ENCODE measurements around the gene TNP1. TPM values are rescaled to one million over a fixed set of nuclear protein-coding genes. Genes with fewer than 3 reads are reported as not detected.

TNP1 gene, protein sequence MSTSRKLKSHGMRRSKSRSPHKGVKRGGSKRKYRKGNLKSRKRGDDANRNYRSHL
- total RNA-seq: not detected

GRCh38 chr2:216859944-216860343, at the start of gene TNP1:
Gene TNP1 (minus strand): TSS chr2:216860064. CDS start chr2:216860034, 30 bp downstream.
- 91% methylated on average over 6 of the region's 6 CpGs for WGBS
- H3K9me3 ChIP-seq: no peaks in the 10 kb centered on the region
- peaks cover 1% of the 10 kb centered on the region for H3K4me1 ChIP-seq
- H3K27me3 ChIP-seq: no peaks in the 10 kb centered on the region
- H3K36me3 ChIP-seq: no peaks in the 10 kb centered on the region
- no peak for DNase-seq (ENCODE audit: low spot score in 2 of 2)
- TF ChIP-seq POLR2A (IDR thresholded peaks at IDR 0.05) (no peak), POLR2AphosphoS5 (IDR thresholded peaks at IDR 0.05) (no peak), CTCF (IDR thresholded peaks at IDR 0.05) (no peak)
- no peak within 1 kb of the TSS for H3K4me3 ChIP-seq
- H3K27ac ChIP-seq: no peak within 1 kb of the TSS

- no peak for DNase-seq (ENCODE audit: low spot score in 2 of 2)
- Histone ChIP-seq H3K4me3 (no peak overlapping the region), H3K27ac (no peak overlapping the region), H3K4me1 (no peaks in the 10 kb centered on the region), H3K27me3 (no peaks in the 10 kb centered on the region), H3K9me3 (no peaks in the 10 kb centered on the region), H3K36me3 (no peaks in the 10 kb centered on the region)
- 98% methylated on average over 6 of the region's 6 CpGs for WGBS
- no peak for TF ChIP-seq EP300 (IDR thresholded peaks at IDR 0.05)
- no peak for TF ChIP-seq POLR2AphosphoS5 (IDR thresholded peaks at IDR 0.05)
- TF ChIP-seq POLR2A (IDR thresholded peaks at IDR 0.05): no peak
- no peak for TF ChIP-seq CTCF (IDR thresholded peaks at IDR 0.05)
Observed at GRCh38 chr2:216908300-216908699, 48.4 kb upstream of the TNP1 start.

DNA sequence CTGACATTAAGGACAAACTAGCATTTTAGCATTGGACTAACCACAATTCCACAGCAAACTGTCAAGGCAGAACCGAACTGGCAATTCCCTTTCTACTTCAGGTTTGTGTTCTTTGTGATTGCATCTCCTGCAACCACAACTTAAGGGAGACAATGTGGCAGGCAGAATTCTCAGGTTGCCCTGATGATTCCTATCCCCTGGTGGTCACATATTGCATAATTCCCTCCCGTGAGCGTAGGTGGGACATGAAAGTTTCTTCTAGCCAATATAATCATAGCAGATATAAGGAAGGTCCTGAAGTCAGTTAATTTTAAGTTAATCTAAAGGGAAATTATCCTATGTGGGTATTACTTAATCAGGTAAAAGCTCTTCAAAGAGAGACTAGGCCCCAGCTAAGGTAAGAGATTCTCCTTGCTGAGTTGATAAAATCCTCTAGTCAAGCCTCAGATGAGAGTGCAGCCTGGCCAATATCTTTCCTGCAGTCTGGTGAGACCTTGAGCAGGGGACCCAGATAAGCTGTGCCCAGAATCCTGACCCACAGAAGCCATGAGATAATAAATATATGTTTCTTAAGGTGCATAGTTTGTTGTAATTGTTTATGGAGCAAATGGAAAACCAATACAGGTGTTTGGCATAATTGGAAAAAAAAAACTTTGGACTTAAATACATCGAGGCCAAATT, 45.9 kb upstream of the TNP1 start:
- TF ChIP-seq EP300 (IDR thresholded peaks at IDR 0.05) (no peak), POLR2A (IDR thresholded peaks at IDR 0.05) (no peak), POLR2AphosphoS5 (IDR thresholded peaks at IDR 0.05) (no peak), CTCF (IDR thresholded peaks at IDR 0.05) (no peak)
- H3K27ac ChIP-seq: no peak overlapping the region
- no peaks in the 10 kb centered on the region for H3K4me1 ChIP-seq
- no peaks in the 10 kb centered on the region for H3K27me3 ChIP-seq
- H3K36me3 ChIP-seq: no peaks in the 10 kb centered on the region
- DNase-seq (ENCODE audit: low spot score in 2 of 2): no peak
- 85% methylated on average over 4 of the region's 4 CpGs for WGBS
- H3K4me3 ChIP-seq: no peak overlapping the region
- H3K9me3 ChIP-seq: no peaks in the 10 kb centered on the region

DNA sequence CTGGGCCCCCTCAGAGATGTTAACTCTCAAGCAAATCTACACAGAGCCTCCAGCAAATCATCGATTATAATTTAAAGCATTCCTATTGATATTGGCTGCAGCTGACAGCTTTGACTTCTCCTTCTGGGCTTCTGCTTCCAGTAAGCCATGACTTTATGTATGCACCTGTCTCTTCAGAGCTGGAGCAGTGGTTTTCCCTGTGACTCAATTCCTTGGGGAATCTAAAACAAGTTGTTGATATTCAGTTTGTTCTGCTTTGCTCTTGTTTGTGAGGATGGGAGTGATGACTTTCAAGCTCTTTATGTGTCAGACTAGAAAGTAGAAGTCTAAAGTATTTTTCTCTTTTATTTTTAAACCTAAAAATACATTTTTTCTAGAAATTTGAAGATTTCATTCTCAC, 45.1 kb upstream of the TNP1 start:
- H3K9me3 ChIP-seq: no peaks in the 10 kb centered on the region
- no peaks in the 10 kb centered on the region for H3K36me3 ChIP-seq
- no peak for DNase-seq (ENCODE audit: low spot score in 2 of 2)
- no peak overlapping the region for H3K4me3 ChIP-seq
- no peaks in the 10 kb centered on the region for H3K27me3 ChIP-seq
- H3K4me1 ChIP-seq: no peaks in the 10 kb centered on the region
- H3K27ac ChIP-seq: no peak overlapping the region
- no peak for TF ChIP-seq POLR2A (IDR thresholded peaks at IDR 0.05)
- TF ChIP-seq CTCF (IDR thresholded peaks at IDR 0.05): no peak
- TF ChIP-seq EP300 (IDR thresholded peaks at IDR 0.05): no peak
- TF ChIP-seq POLR2AphosphoS5 (IDR thresholded peaks at IDR 0.05): no peak
- WGBS: 90% methylated on average over 1 of the region's 1 CpG

- WGBS: 88% methylated on average over 2 of the region's 2 CpGs
- no peak for DNase-seq (ENCODE audit: low spot score in 2 of 2)
- no peaks in the 10 kb centered on the region for H3K9me3 ChIP-seq
- H3K36me3 ChIP-seq: no peaks in the 10 kb centered on the region
- TF ChIP-seq CTCF (IDR thresholded peaks at IDR 0.05): no peak
- TF ChIP-seq EP300 (IDR thresholded peaks at IDR 0.05): no peak
- no peak for TF ChIP-seq POLR2AphosphoS5 (IDR thresholded peaks at IDR 0.05)
- no peak for TF ChIP-seq POLR2A (IDR thresholded peaks at IDR 0.05)
- no peak overlapping the region for H3K27ac ChIP-seq
- no peak overlapping the region for H3K4me3 ChIP-seq
- H3K4me1 ChIP-seq: no peaks in the 10 kb centered on the region
- H3K27me3 ChIP-seq: no peaks in the 10 kb centered on the region
Observed at GRCh38 chr2:216904554-216904953, 44.7 kb upstream of the TNP1 start.

Data from suprapubic skin (tissue), 4 donors.